GM19372 (cell line): ENCODE results near the gene ZNF76.

Source experiments
- ATAC-seq: cut with Tn5 transposase; IDR thresholded peaks from one replicate; pipeline ENCODE4 v1.9.1; 2021; ENCODE audit warnings: mild to moderate bottlenecking, low read depth, moderate library complexity; ENCODE audit not compliant: unreplicated experiment

The ZNF76 gene

GRCh38 chr6:35264550-35265274 is 5.2 kb downstream of the ZNF76 start:
- no peak for ATAC-seq

GRCh38 chr6:35265523-35265922 is 6.0 kb downstream of the ZNF76 start:
- ATAC-seq: no peak

DNA sequence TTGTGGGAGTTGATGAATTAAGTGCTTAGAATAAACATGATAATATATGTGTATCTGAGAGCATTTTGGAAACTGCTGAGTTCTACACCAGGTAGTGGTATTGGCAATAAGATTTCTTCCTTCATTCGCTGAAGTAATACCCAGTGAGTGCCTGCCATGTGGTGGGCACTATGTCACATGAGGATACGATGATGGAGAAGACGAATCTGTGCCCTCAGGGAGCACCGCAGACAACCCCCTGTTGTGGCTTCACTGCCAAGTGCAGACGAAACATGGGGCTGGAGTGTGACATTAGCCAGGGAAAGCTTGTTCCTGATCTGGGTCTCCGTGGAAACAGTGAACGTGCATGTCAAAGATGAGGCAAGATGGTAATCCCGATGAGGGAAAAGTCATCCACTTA is 7.9 kb downstream of the ZNF76 start:
- no peak for ATAC-seq

DNA sequence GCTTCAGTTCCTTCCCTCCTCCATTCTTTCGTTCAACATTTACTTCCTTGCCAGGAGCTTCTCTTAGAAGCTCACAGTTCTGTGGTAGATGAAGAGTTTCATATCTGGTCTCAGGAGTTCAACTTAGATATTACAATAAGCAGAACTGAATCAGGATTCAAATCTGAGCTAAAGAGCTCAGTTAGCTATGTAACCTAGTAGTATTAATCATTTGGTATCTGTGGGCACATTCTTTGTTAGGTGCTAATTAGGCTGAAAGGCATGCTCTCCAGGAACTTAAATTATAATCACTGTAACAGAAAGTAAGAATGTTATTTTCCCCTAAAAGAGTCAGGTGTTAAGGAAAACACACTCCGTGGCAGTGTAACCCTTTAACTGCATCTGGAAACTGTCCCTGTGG is 8.4 kb downstream of the ZNF76 start:
- ATAC-seq: no peak

GRCh38 chr6:35272005-35272404 is 12.5 kb downstream of the ZNF76 start:
- no peak for ATAC-seq

DNA sequence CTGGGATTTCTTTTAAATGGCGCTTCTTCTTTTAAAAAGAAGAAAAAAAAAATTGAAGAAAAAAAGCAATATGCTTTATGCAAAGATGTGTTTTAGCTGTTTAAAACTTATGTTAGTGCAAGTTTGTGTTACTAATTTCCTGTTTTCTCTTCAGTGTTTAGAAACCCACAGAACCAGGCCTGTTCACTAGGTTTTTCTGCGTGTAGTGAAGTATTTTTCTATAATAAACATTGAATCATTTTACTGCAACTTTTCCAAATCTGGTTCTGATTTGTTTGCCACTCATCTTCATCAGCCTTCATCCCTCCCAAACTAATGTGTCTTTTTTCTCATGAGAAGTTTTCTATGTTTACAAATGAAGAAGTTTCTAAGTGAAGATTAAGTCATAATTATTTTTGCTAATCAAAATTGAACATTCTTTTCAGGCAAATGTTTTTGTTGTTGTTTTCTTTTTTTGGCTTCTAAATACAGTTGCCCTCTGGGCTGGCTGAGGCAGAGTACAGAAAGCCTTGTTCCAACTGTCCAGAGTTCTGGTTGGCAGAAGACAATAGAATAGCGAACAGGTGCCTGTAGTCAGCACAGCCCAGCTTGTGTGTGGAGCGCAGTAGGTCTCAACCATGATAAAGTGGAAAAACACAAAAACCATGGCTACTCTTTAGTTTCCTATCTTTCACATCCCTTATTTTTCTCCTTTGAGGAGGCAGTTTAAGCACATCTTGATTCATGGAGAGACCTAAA is 14.5 kb downstream of the ZNF76 start:
- ATAC-seq: no peak

- no peak for ATAC-seq
These were observed 16.3 kb downstream of the ZNF76 start for GRCh38 chr6:35275744-35276260.

DNA sequence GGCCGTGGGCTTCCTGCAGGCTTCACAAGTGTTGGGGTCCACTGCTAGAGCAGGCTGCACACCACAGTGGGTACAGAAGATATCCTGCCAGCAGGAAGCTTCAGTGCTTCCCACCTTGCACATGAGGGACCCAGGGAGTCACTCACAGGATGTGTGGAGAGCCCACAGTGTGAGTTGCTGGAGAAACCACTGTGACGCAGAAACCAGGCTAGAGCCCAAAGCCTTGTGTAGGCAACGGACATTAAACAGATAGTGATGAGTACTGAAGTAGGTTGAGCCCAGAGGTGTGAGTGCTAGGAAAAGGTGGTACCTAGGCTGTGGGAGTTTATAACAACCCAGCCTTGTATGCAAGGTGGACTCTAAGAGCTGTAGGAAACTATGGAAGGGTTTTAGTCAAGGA is 19.2 kb downstream of the ZNF76 start:
- ATAC-seq: no peak

- no peak for ATAC-seq
These were observed 21.4 kb downstream of the ZNF76 start for GRCh38 chr6:35280903-35281302.

- no peak for ATAC-seq
These were observed 22.9 kb downstream of the ZNF76 start for GRCh38 chr6:35282472-35282871.

GRCh38 chr6:35283361-35283760 is 23.8 kb downstream of the ZNF76 start:
- ATAC-seq: no peak

DNA sequence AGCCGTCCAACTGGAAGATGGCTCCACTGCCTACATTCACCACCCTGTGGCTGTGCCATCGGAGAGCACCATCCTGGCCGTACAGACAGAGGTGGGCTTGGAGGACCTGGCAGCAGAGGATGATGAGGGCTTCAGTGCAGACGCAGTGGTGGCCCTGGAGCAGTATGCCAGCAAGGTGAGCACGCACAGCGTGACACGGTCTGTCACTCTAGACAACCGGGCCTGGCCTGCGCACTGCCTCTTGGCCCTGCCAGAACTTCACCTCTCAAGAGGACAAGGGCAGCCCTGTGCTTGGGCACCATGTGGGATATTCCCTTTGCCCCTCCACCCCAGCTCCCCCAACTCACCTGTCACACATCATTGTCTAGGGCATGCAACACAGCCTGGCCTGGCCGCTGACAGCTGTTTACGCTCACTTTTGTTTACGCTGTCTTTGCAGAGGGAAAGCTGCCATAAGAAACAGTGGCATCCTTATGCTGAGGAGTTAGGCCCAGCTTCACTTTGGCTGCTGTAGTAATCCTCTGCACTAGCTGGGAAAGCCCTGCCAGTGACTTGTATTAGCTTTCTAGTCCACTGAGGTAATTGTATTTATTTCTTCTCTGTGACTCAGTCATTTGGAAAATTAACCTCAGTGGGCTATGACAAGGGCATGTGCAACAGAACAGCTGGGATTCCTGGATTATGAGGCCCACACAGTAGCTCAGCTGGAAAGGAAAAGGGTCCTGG is 28.3 kb downstream of the ZNF76 start:
- ATAC-seq: no peak

DNA sequence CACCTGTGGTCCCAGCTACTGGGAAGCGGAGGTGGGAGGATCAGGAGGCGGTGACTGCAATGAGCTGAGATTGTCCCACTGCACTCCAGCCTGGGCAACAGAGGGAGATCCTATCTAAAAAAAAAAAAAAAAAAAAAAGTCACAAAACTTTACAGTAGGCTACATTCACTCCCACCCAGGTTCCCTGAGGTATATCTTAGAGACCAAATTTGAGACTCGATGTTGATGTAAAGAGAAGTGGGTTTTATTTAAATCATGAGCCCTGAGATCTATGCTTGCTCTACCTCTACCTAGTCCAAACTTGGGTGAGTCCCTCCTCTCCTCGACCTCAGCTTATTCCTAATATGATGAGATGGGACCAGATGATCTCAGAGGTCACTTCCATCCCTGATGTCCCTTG is 29.3 kb downstream of the ZNF76 start:
- no peak for ATAC-seq

DNA sequence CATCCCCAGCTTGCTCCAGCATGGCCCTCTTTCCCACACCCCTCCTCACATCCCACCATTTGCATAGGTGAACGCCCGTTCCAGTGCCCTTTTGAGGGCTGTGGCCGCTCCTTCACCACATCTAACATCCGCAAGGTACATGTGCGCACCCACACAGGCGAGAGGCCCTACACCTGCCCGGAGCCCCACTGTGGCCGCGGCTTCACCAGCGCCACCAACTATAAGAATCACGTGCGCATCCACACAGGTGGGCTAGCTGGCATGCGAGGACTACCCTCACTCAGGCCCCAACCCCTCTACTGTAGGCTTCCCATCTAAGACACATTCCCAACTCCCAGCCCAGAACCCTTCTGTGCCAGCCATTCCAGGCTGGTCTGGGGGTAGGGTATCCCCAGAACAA is 32.0 kb downstream of the ZNF76 start:
- no peak for ATAC-seq

GRCh38 chr6:35292494-35292893 is 33.0 kb downstream of the ZNF76 start:
- no peak for ATAC-seq

- ATAC-seq: no peak
These were observed 34.1 kb downstream of the ZNF76 start for GRCh38 chr6:35293681-35294080.

GRCh38 chr6:35294308-35294945 is 34.9 kb downstream of the ZNF76 start:
- no peak for ATAC-seq

- no peak for ATAC-seq
These were observed 35.5 kb downstream of the ZNF76 start for GRCh38 chr6:35295036-35295435.

GRCh38 chr6:35295521-35296315 is 36.2 kb downstream of the ZNF76 start:
- no peak for ATAC-seq
